Uterus (tissue), 2 donors: ENCODE data around the gene LPP.

ENCODE experiments used
- POLR2A ChIP-seq, 2 donors: fragments of 450-650 bp; IDR thresholded peaks; one replicate each; pipeline ENCODE4 v1.6.1; 2016; ENCODE audit warnings: antibody characterized with exemption in 2 of 2, mild to moderate bottlenecking in 1 of 2, moderate library complexity in 1 of 2
- TF ChIP-seq, protein P1 (sequence below), 4 experiments: fragments of 200-600 bp in 2 of 4; fragments of 450-650 bp in 2 of 4; sonication (generic) in 2 of 4; IDR thresholded peaks; one replicate each; pipeline ENCODE4 v1.5.1; 2016 to 2019; ENCODE audit warnings: antibody characterized with exemption in 4 of 4, mild to moderate bottlenecking in 2 of 4, moderate library complexity in 1 of 4

DNA sequence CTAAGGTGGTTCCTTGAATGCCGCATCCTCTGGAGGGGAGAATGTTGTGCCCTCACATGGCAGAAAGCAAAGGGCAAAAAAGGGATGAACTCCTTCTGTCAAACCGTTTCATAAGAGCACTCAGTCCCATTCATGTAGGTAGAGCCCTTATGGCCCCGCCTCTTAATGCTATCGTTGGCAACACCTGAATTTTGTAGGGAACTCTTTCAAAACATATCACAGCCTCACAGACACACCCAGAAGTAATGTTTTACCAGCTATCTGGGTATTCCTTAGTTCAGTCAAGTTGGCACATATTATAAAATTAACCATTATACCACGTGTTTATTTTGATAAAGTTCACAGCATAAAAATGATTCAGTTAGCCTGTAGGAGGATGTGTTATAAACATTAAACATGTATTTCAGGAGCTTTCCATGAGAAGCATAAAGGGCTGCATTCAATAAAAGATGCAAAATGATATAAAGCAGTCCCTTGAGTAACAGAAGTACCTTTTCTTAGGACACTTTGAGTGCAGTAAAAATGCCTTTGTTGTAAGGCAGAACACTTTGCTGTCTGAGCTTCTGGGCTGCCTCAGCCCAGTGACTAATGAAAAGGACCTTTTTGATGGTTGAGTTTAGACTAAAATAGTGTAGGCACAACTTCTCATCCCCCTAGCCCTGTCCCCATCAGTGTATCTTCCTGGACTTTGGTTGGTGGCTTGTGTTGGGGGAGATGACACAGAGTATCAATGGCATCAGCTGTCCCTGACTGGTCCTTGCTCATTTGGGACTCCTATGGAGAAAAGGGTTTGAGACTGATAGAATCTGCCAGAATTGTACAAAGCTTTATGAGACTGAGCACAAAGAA, 754.3 kb downstream of the LPP start:
- TF ChIP-seq, protein P1, sequence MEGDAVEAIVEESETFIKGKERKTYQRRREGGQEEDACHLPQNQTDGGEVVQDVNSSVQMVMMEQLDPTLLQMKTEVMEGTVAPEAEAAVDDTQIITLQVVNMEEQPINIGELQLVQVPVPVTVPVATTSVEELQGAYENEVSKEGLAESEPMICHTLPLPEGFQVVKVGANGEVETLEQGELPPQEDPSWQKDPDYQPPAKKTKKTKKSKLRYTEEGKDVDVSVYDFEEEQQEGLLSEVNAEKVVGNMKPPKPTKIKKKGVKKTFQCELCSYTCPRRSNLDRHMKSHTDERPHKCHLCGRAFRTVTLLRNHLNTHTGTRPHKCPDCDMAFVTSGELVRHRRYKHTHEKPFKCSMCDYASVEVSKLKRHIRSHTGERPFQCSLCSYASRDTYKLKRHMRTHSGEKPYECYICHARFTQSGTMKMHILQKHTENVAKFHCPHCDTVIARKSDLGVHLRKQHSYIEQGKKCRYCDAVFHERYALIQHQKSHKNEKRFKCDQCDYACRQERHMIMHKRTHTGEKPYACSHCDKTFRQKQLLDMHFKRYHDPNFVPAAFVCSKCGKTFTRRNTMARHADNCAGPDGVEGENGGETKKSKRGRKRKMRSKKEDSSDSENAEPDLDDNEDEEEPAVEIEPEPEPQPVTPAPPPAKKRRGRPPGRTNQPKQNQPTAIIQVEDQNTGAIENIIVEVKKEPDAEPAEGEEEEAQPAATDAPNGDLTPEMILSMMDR (IDR thresholded peaks at IDR 0.05): no peak
- no peak for TF ChIP-seq POLR2A (IDR thresholded peaks at IDR 0.05)
